ENCODE data around the gene ZMYND15.

The ZMYND15 gene

GRCh38 chr17:4742133-4742532 lies 2.5 kb downstream of the ZMYND15 start:
- Histone ChIP-seq H3K36me3 (no peaks in the 10 kb centered on the region), H3K27ac (no peak overlapping the region), H3K27me3 (ENCODE audit: insufficient read depth, low read depth, severe bottlenecking) (peaks cover 16% of the 10 kb centered on the region), H3K9me3 (ENCODE audit: severe bottlenecking) (no peaks in the 10 kb centered on the region), H3K4me3 (ENCODE audit: low read depth, low read length) (no peak overlapping the region)
- DNase-seq = no peak
- TF ChIP-seq, protein P1, sequence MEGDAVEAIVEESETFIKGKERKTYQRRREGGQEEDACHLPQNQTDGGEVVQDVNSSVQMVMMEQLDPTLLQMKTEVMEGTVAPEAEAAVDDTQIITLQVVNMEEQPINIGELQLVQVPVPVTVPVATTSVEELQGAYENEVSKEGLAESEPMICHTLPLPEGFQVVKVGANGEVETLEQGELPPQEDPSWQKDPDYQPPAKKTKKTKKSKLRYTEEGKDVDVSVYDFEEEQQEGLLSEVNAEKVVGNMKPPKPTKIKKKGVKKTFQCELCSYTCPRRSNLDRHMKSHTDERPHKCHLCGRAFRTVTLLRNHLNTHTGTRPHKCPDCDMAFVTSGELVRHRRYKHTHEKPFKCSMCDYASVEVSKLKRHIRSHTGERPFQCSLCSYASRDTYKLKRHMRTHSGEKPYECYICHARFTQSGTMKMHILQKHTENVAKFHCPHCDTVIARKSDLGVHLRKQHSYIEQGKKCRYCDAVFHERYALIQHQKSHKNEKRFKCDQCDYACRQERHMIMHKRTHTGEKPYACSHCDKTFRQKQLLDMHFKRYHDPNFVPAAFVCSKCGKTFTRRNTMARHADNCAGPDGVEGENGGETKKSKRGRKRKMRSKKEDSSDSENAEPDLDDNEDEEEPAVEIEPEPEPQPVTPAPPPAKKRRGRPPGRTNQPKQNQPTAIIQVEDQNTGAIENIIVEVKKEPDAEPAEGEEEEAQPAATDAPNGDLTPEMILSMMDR (IDR thresholded peaks at IDR 0.05; ENCODE audit: low read depth, low read length) = no peak

DNA sequence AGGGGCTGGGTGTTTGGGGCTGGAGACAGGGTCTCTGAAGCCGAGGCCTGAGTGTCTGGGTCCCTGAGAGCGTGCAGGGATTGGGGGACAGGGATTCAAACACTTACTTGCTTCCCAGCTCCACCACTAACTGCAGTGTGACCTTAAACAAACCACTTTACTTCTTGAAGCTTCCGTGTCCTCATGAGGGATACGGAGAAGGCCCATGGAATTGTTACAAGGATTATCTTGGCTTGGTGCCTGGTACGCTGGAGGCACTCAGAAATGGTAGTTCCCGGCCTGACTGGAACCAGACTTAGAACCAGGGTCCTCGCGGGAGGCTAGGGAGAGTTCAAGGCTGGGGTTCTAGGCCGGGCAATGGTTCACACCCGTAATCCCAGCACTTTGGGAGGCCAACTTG lies 3.0 kb downstream of the ZMYND15 start:
- DNase-seq = no peak
- Histone ChIP-seq H3K27me3 (ENCODE audit: insufficient read depth, low read depth, severe bottlenecking) (peaks cover 16% of the 10 kb centered on the region), H3K27ac (no peak overlapping the region), H3K9me3 (ENCODE audit: severe bottlenecking) (no peaks in the 10 kb centered on the region), H3K36me3 (no peaks in the 10 kb centered on the region), H3K4me3 (ENCODE audit: low read depth, low read length) (no peak overlapping the region)
- TF ChIP-seq, protein P1 (IDR thresholded peaks at IDR 0.05; ENCODE audit: low read depth, low read length) = no peak

GRCh38 chr17:4743216-4743615 lies 3.6 kb downstream of the ZMYND15 start:
- no peak overlapping the region for H3K4me3 ChIP-seq (ENCODE audit: low read depth, low read length)
- H3K9me3 ChIP-seq (ENCODE audit: severe bottlenecking) = no peaks in the 10 kb centered on the region
- H3K27me3 ChIP-seq (ENCODE audit: insufficient read depth, low read depth, severe bottlenecking) = peaks cover 16% of the 10 kb centered on the region
- TF ChIP-seq, protein P1 (IDR thresholded peaks at IDR 0.05; ENCODE audit: low read depth, low read length) = no peak
- no peak overlapping the region for H3K27ac ChIP-seq
- no peak for DNase-seq
- H3K36me3 ChIP-seq = no peaks in the 10 kb centered on the region

GRCh38 chr17:4743898-4744297 lies 4.3 kb downstream of the ZMYND15 start:
- Histone ChIP-seq H3K36me3 (no peaks in the 10 kb centered on the region), H3K27ac (no peak overlapping the region), H3K9me3 (ENCODE audit: severe bottlenecking) (no peaks in the 10 kb centered on the region), H3K27me3 (ENCODE audit: insufficient read depth, low read depth, severe bottlenecking) (peaks cover 9% of the 10 kb centered on the region), H3K4me3 (ENCODE audit: low read depth, low read length) (no peak overlapping the region)
- TF ChIP-seq, protein P1 (IDR thresholded peaks at IDR 0.05; ENCODE audit: low read depth, low read length) = no peak
- no peak for DNase-seq

- Histone ChIP-seq H3K36me3 (no peaks in the 10 kb centered on the region), H3K9me3 (ENCODE audit: severe bottlenecking) (no peaks in the 10 kb centered on the region), H3K27me3 (ENCODE audit: insufficient read depth, low read depth, severe bottlenecking) (peaks cover 2% of the 10 kb centered on the region), H3K27ac (no peak overlapping the region), H3K4me3 (ENCODE audit: low read depth, low read length) (no peak overlapping the region)
- TF ChIP-seq, protein P1 (IDR thresholded peaks at IDR 0.05; ENCODE audit: low read depth, low read length) = no peak
- no peak for DNase-seq
These were observed 5.7 kb downstream of the ZMYND15 start for GRCh38 chr17:4744999-4745969.

Measured in WERI-Rb-1 (cell line).